ENCODE measurements around the gene ARID3B. TPM values are rescaled to one million over a fixed set of nuclear protein-coding genes. Genes with fewer than 3 reads are reported as not detected.

The ARID3B gene
- total RNA-seq, 1 experiment from 2014 or later, result 101 TPM

- H3K79me1 ChIP-seq (ENCODE audit: insufficient read depth, low read depth, low read length, poor library complexity, severe bottlenecking), result peaks cover 6% of the 10 kb centered on the region
- no peaks in the 10 kb centered on the region for H3K9me3 Mint-ChIP-seq
- H2BK15ac ChIP-seq (ENCODE audit: low read depth, low read length), result no peak overlapping the region
- H3K56ac ChIP-seq (ENCODE audit: insufficient read length, low read depth, low read length), result no peak overlapping the region
- no peak overlapping the region for H2BK120ac ChIP-seq (ENCODE audit: low read depth, low read length, poor library complexity, severe bottlenecking)
- H2BK12ac ChIP-seq (ENCODE audit: insufficient read length, low read depth, low read length), result no peak overlapping the region
- H2BK20ac ChIP-seq (ENCODE audit: low read depth, low read length, poor library complexity, severe bottlenecking), result no peak overlapping the region
- no peak overlapping the region for H4K8ac ChIP-seq (replicated peaks; ENCODE audit: insufficient read length, low read depth, low read length)
- H2BK5ac ChIP-seq (ENCODE audit: insufficient read length, low read length), result no peak overlapping the region
- no peak overlapping the region for H2AFZ ChIP-seq (ENCODE audit: low read length)
- peaks cover 17 to 21% of the 10 kb centered on the region in 2 experiments for H3K4me1 Mint-ChIP-seq
- no peaks in the 10 kb centered on the region for H3K4me1 ChIP-seq (ENCODE audit: insufficient read depth, low read length)
- no peaks in the 10 kb centered on the region; the same call in 1 of the 2 replicates for H3K27me3 Mint-ChIP-seq (ENCODE audit: low read depth)
- H3K4ac ChIP-seq (ENCODE audit: low read depth, low read length), result no peak overlapping the region
- H3K4me2 ChIP-seq (ENCODE audit: insufficient read depth, insufficient read length, low read length), result no peak overlapping the region
- H3K4me3 Mint-ChIP-seq, result no peak overlapping the region
- H3K23ac ChIP-seq (ENCODE audit: insufficient read length, low read depth, low read length), result no peak overlapping the region
- no peak overlapping the region for H4K5ac ChIP-seq (ENCODE audit: insufficient read length, low read depth, low read length)
- H3K14ac ChIP-seq (ENCODE audit: insufficient read depth, low read length), result no peak overlapping the region; the same call in 1 of the 2 replicates
- TF ChIP-seq, protein P1, sequence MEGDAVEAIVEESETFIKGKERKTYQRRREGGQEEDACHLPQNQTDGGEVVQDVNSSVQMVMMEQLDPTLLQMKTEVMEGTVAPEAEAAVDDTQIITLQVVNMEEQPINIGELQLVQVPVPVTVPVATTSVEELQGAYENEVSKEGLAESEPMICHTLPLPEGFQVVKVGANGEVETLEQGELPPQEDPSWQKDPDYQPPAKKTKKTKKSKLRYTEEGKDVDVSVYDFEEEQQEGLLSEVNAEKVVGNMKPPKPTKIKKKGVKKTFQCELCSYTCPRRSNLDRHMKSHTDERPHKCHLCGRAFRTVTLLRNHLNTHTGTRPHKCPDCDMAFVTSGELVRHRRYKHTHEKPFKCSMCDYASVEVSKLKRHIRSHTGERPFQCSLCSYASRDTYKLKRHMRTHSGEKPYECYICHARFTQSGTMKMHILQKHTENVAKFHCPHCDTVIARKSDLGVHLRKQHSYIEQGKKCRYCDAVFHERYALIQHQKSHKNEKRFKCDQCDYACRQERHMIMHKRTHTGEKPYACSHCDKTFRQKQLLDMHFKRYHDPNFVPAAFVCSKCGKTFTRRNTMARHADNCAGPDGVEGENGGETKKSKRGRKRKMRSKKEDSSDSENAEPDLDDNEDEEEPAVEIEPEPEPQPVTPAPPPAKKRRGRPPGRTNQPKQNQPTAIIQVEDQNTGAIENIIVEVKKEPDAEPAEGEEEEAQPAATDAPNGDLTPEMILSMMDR (conservative IDR thresholded peaks at IDR 0.05), result no peak
- peak overlapping the region in 1 of 3 experiments; percentile 58; a peak in 1 of 7 replicates for H3K27ac Mint-ChIP-seq
- no peaks in the 10 kb centered on the region for H4K20me1 ChIP-seq (ENCODE audit: control insufficient read depth, insufficient read depth, insufficient read length)
- H3K23me2 ChIP-seq (ENCODE audit: insufficient read length, low read depth, low read length, poor library complexity, severe bottlenecking), result no peaks in the 10 kb centered on the region
- DNase-seq, result peak; percentile 84
- no peak overlapping the region for H2AK5ac ChIP-seq (ENCODE audit: insufficient read length, low read length)
- peaks cover 53 to 77% (median 75%) of the 10 kb centered on the region in 3 experiments; a peak in 6 of 7 replicates for H3K36me3 Mint-ChIP-seq (ENCODE audit: insufficient read depth in 1 of 3, low read depth in 3 of 3)
- H3K9ac ChIP-seq (ENCODE audit: extremely low read depth, insufficient read length, low read length), result no peak overlapping the region
- H3K79me2 ChIP-seq (ENCODE audit: insufficient read depth, low read length), result peaks cover 14% of the 10 kb centered on the region; the same call in 1 of the 2 replicates
- H3K27me3 ChIP-seq (ENCODE audit: insufficient read depth, low read length), result no peaks in the 10 kb centered on the region
- WGBS (ENCODE audit: extremely low coverage, insufficient read length, low lambda C conversion rate), result no CpG with 5 or more reads among the region's 21 CpGs
- no peak overlapping the region for H3K27ac ChIP-seq (ENCODE audit: insufficient read length, low read depth, low read length)
- no peak overlapping the region for H3K18ac ChIP-seq (ENCODE audit: insufficient read length, low read depth, low read length)
- H4K91ac ChIP-seq (ENCODE audit: insufficient read length, low read depth, low read length), result no peak overlapping the region
- no peaks in the 10 kb centered on the region for H3K9me3 ChIP-seq (ENCODE audit: control insufficient read depth, low read depth, low read length)
- no peak overlapping the region for H3T11ph ChIP-seq (ENCODE audit: low read length)
These were observed 80.9 kb downstream of the ARID3B start for GRCh38 chr15:74621936-74622335.
